ENCODE results near the gene KCTD12. TPM values are rescaled to one million over a fixed set of nuclear protein-coding genes. Genes with fewer than 3 reads are reported as not detected.
A peak's percentile ranks its signal among the peaks of the same experiment; 100 is the strongest.

The KCTD12 gene
- total RNA-seq, 1 donor from 2014 or later = 154 TPM

DNA sequence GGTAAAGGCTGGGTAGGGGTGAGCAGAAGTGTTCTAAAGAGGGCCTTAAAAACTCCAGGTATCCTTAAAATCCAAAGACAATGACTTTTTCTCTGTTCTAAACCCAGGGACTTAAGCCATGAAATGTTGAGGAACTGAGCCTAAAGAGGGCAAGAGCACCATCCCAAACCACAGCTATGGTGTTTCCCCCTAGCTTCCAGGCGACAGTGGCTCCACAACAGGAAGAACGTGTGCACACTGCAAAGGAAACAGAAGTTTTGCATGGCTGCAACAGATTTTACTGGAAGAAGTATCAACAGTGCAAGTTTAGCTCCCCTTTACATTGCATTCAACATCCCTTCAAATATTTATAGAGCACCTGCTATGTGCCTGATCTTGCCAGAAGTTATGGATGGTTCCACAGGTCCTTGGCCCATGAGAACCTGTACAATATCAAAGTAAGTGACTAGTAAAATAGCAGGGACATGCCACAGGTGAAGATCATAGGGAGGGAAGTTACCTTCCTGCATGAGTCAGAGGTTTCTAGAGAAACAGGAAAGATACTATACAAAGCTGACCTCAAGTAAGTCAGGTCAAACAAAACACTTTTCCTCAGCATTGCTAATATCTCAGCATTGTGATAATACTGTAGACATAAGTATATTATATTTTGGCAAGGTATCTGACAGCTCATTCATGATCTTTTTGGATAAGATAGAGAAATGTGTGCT, 8.4 kb upstream of the KCTD12 start:
- TF ChIP-seq, protein P1, sequence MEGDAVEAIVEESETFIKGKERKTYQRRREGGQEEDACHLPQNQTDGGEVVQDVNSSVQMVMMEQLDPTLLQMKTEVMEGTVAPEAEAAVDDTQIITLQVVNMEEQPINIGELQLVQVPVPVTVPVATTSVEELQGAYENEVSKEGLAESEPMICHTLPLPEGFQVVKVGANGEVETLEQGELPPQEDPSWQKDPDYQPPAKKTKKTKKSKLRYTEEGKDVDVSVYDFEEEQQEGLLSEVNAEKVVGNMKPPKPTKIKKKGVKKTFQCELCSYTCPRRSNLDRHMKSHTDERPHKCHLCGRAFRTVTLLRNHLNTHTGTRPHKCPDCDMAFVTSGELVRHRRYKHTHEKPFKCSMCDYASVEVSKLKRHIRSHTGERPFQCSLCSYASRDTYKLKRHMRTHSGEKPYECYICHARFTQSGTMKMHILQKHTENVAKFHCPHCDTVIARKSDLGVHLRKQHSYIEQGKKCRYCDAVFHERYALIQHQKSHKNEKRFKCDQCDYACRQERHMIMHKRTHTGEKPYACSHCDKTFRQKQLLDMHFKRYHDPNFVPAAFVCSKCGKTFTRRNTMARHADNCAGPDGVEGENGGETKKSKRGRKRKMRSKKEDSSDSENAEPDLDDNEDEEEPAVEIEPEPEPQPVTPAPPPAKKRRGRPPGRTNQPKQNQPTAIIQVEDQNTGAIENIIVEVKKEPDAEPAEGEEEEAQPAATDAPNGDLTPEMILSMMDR (conservative IDR thresholded peaks at IDR 0.05) = no peak
- Mint-ChIP-seq H3K27me3 (peaks cover 40% of the 10 kb centered on the region), H3K36me3 (peaks cover 3% of the 10 kb centered on the region), H3K4me3 (no peak overlapping the region), H3K9me3 (peaks cover 15% of the 10 kb centered on the region), H3K27ac (no peak overlapping the region), H3K4me1 (ENCODE audit: unreplicated experiment) (no peaks in the 10 kb centered on the region)
- DNase-seq (ENCODE audit: extremely low spot score, unreplicated experiment) = no peak

DNA sequence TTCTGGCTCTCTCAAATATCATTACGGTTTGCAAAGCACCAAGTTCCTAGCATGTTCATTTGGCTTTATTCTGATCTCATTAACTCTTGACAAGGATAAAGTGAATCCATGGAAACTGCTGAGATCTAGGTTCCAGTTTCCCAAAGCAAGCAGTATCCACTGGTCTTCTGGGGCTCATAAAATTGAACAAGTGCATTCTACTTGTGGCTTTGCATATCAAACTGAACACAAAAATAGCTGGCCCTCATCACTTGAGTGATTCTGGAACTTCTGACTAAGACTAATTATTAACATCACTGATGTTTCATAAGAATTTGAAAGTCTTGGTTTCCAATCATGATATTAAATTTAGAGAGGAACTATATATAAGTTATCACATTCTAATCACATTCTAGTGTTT, 6.3 kb upstream of the KCTD12 start:
- Mint-ChIP-seq H3K4me1 (ENCODE audit: unreplicated experiment) (peaks cover 6% of the 10 kb centered on the region), H3K9me3 (peaks cover 7% of the 10 kb centered on the region), H3K4me3 (no peak overlapping the region), H3K27ac (no peak overlapping the region), H3K27me3 (peaks cover 59% of the 10 kb centered on the region), H3K36me3 (peaks cover 3% of the 10 kb centered on the region)
- DNase-seq (ENCODE audit: extremely low spot score, unreplicated experiment) = no peak
- TF ChIP-seq, protein P1 (conservative IDR thresholded peaks at IDR 0.05) = no peak

DNA sequence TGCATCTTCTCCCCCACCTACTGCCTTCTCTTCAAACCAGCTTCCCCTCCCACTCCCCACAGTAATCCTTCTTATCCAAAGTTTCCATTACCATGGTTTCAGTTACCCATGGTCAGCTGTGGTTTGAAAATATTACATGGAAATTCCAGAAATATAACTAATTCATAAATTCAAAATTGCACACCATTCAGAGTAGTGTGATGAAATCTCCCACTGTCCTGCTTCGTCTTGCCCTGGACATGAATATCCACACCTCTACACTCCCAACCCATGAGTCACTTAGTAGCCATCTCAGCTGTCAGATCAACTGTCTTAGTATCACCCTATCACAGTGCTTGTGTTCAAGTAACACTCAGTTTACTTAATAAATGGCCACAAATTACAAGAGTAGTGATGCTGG, 3.8 kb upstream of the KCTD12 start:
- H3K27ac Mint-ChIP-seq = no peak overlapping the region
- H3K27me3 Mint-ChIP-seq = peaks cover 64% of the 10 kb centered on the region
- no peaks in the 10 kb centered on the region for H3K9me3 Mint-ChIP-seq
- H3K4me1 Mint-ChIP-seq (ENCODE audit: unreplicated experiment) = peaks cover 13% of the 10 kb centered on the region
- H3K36me3 Mint-ChIP-seq = no peaks in the 10 kb centered on the region
- TF ChIP-seq, protein P1 (conservative IDR thresholded peaks at IDR 0.05) = no peak
- no peak for DNase-seq (ENCODE audit: extremely low spot score, unreplicated experiment)
- no peak overlapping the region for H3K4me3 Mint-ChIP-seq

- TF ChIP-seq, protein P1 (conservative IDR thresholded peaks at IDR 0.05) = no peak
- Mint-ChIP-seq H3K9me3 (no peaks in the 10 kb centered on the region), H3K27me3 (peaks cover 65% of the 10 kb centered on the region), H3K36me3 (peaks cover 4% of the 10 kb centered on the region), H3K4me1 (ENCODE audit: unreplicated experiment) (peaks cover 17% of the 10 kb centered on the region), H3K4me3 (no peak overlapping the region), H3K27ac (no peak overlapping the region)
- DNase-seq (ENCODE audit: extremely low spot score, unreplicated experiment) = no peak
These were observed 3.0 kb upstream of the KCTD12 start for GRCh38 chr13:76889254-76889653.

- H3K9me3 Mint-ChIP-seq = no peaks in the 10 kb centered on the region
- H3K27ac Mint-ChIP-seq = no peak overlapping the region
- H3K27me3 Mint-ChIP-seq = peaks cover 64% of the 10 kb centered on the region
These were observed 2.2 kb upstream of the KCTD12 start for GRCh38 chr13:76888421-76888820.

More at GRCh38 chr13:76888421-76888820, 2.2 kb upstream of the KCTD12 start:
- no peak for DNase-seq (ENCODE audit: extremely low spot score, unreplicated experiment)
- Mint-ChIP-seq H3K4me3 (peak overlapping the region; percentile 92), H3K36me3 (peaks cover 6% of the 10 kb centered on the region), H3K4me1 (ENCODE audit: unreplicated experiment) (peaks cover 18% of the 10 kb centered on the region)
- TF ChIP-seq, protein P1 (conservative IDR thresholded peaks at IDR 0.05) = no peak

All from type B pancreatic cell (in vitro differentiated cells).